HEK293 (cell line): ENCODE measurements around the gene AP5M1.

Experiments
- CTCF ChIA-PET: fragments of 350-600 bp; formaldehyde crosslinking; extraction: SDS; loops from one replicate; lab custom pipeline; 2021; ENCODE audit warnings: antibody characterized with exemption; lab: Yijun Ruan, JAX
- POLR2A ChIA-PET: fragments of 300-600 bp; formaldehyde crosslinking; extraction: SDS; loops from one replicate; lab custom pipeline; 2020; ENCODE audit warnings: antibody characterized with exemption, inconsistent platforms; lab: Yijun Ruan, JAX
- H3K27ac ChIP-seq: fragments of 200-500 bp; sonication (Bioruptor generic); 2 replicates; pipeline ENCODE4 v1.5.1; 2014; ENCODE audit warnings: low read depth, low read length, control low read depth, inconsistent platforms; ENCODE audit errors: extremely low read depth
- H3K36me3 ChIP-seq, 2 experiments: fragments of 200-500 bp in 1 of 2; sonication (Bioruptor generic) in 1 of 2; 1 replicate in 1 of 2; 2 replicates in 1 of 2; pipeline ENCODE4 v1.5.1; 2014 to 2017; ENCODE audit warnings: inconsistent platforms in 2 of 2, low read length in 2 of 2; ENCODE audit not compliant: control insufficient read depth in 2 of 2, insufficient read depth in 1 of 2
- H3K4me1 ChIP-seq: fragments of 200-500 bp; sonication (Bioruptor generic); 2 replicates; pipeline ENCODE4 v1.5.1; 2014; ENCODE audit warnings: mild to moderate bottlenecking, low read length, inconsistent platforms; ENCODE audit not compliant: control insufficient read depth, insufficient read depth
- H3K4me3 ChIP-seq: 2 replicates; pipeline ENCODE4 v1.5.1; 2011; ENCODE audit warnings: low read depth, mild to moderate bottlenecking, control low read depth, low read length, moderate library complexity
- H3K9me3 ChIP-seq: fragments of 200-500 bp; sonication (Bioruptor generic); 2 replicates; pipeline ENCODE4 v1.5.1; 2014; ENCODE audit warnings: low read depth, low read length, inconsistent platforms; ENCODE audit not compliant: control insufficient read depth, insufficient read depth
- CTCF ChIP-seq: fragments of 450-650 bp; formaldehyde crosslinking; IDR thresholded peaks from 2 replicates; pipeline ENCODE4 v1.5.1; 2016; ENCODE audit warnings: missing biosample characterization, missing genetic modification characterization
- GLI2 ChIP-seq: fragments of 450-650 bp; formaldehyde crosslinking; IDR thresholded peaks from 2 replicates; pipeline ENCODE4; 2017; ENCODE audit warnings: missing biosample characterization, missing genetic modification characterization, low read depth, borderline replicate concordance
- HOXC10 ChIP-seq: sonication (generic); formaldehyde crosslinking; IDR thresholded peaks from 2 replicates; pipeline ENCODE4 v1.8.1; 2023; ENCODE audit warnings: mild to moderate bottlenecking, missing genetic modification reagents
- KLF16 ChIP-seq: fragments of 450-650 bp; formaldehyde crosslinking; IDR thresholded peaks from 2 replicates; pipeline ENCODE4 v1.5.1; 2017; ENCODE audit warnings: missing biosample characterization, missing genetic modification characterization
- PRDM1 ChIP-seq: fragments of 450-650 bp; formaldehyde crosslinking; IDR thresholded peaks from 2 replicates; pipeline ENCODE4; 2016; ENCODE audit warnings: missing biosample characterization, missing genetic modification characterization
- SP2 ChIP-seq: fragments of 450-650 bp; formaldehyde crosslinking; IDR thresholded peaks from 2 replicates; pipeline ENCODE4 v1.5.1; 2016; ENCODE audit warnings: missing biosample characterization, missing genetic modification characterization
- ZBTB48 ChIP-seq: fragments of 450-650 bp; formaldehyde crosslinking; IDR thresholded peaks from 2 replicates; pipeline ENCODE4 v1.5.1; 2016; ENCODE audit warnings: missing biosample characterization, missing genetic modification characterization
- ZIC2 ChIP-seq: fragments of 450-650 bp; formaldehyde crosslinking; IDR thresholded peaks from 2 replicates; pipeline ENCODE4 v1.5.1; 2016; ENCODE audit warnings: missing biosample characterization, missing genetic modification characterization
- ZNF138 ChIP-seq: fragments of 450-650 bp; formaldehyde crosslinking; IDR thresholded peaks from 2 replicates; pipeline ENCODE4 v1.5.1; 2016; ENCODE audit warnings: missing biosample characterization, missing genetic modification characterization, borderline replicate concordance
- ZNF280C ChIP-seq: fragments of 450-650 bp; formaldehyde crosslinking; IDR thresholded peaks from 2 replicates; pipeline ENCODE4 v1.5.1; 2016; ENCODE audit warnings: missing biosample characterization, missing genetic modification characterization
- ZNF366 ChIP-seq: fragments of 450-650 bp; formaldehyde crosslinking; conservative IDR thresholded peaks from 2 replicates; pipeline ENCODE4 v1.5.1; 2016; ENCODE audit warnings: missing biosample characterization, missing genetic modification characterization
- ZNF558 ChIP-seq: fragments of 450-650 bp; formaldehyde crosslinking; IDR thresholded peaks from 2 replicates; pipeline ENCODE4 v1.5.1; 2016; ENCODE audit warnings: missing biosample characterization, missing genetic modification characterization
- ZNF571 ChIP-seq: fragments of 450-650 bp; formaldehyde crosslinking; IDR thresholded peaks from 2 replicates; pipeline ENCODE4 v1.5.0; 2017; ENCODE audit warnings: missing biosample characterization, missing genetic modification characterization
- ZNF585B ChIP-seq: fragments of 450-650 bp; formaldehyde crosslinking; IDR thresholded peaks from 2 replicates; pipeline ENCODE4 v1.5.1; 2016; ENCODE audit warnings: missing biosample characterization, missing genetic modification characterization
- ZNF830 ChIP-seq: fragments of 450-650 bp; IDR thresholded peaks from 2 replicates; pipeline ENCODE4 v1.5.0; 2018; ENCODE audit warnings: missing biosample characterization, missing genetic modification characterization, low read depth, mild to moderate bottlenecking, moderate library complexity
- ZSCAN4 ChIP-seq: fragments of 450-650 bp; formaldehyde crosslinking; IDR thresholded peaks from 2 replicates; pipeline ENCODE4 v1.5.1; 2017; ENCODE audit warnings: missing biosample characterization, missing genetic modification characterization
- TF ChIP-seq, protein P1 (sequence below): fragments of 450-650 bp; formaldehyde crosslinking; IDR thresholded peaks from 2 replicates; pipeline ENCODE4 v1.5.1; 2016; ENCODE audit warnings: missing biosample characterization, missing genetic modification characterization
- TF ChIP-seq, protein P2 (sequence below): fragments of 450-650 bp; formaldehyde crosslinking; IDR thresholded peaks from 2 replicates; pipeline ENCODE4 v1.5.1; 2017; ENCODE audit warnings: missing biosample characterization, missing genetic modification characterization

The AP5M1 gene

DNA sequence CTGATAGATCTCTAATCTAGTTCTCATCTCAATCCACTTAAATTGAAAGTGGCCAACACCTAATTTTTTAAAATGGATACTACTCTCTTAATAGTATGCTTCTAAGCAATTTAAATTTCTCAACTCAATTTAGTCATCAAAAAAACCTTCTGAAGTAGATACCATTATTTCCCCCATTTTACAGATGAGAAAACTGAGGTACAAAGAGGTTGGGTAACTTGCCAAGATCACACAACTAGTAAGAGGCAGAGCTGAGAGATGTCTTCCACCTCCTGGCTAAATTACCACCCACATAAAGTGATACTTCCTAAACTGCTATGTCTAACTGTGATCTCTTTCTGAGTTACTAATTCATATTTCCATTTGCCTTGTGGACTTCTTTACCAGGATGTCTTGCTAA, 6.7 kb upstream of the AP5M1 start:
- H3K36me3 ChIP-seq = no peaks in the 10 kb centered on the region
- peaks cover 7% of the 10 kb centered on the region for H3K4me1 ChIP-seq
- H3K9me3 ChIP-seq = no peaks in the 10 kb centered on the region
- POLR2A ChIA-PET = no interaction called here
- no peak for TF ChIP-seq ZSCAN4
- no peak overlapping the region for H3K27ac ChIP-seq
- H3K4me3 ChIP-seq = no peak overlapping the region
- CTCF ChIA-PET = no interaction called here

GRCh38 chr14:57266065-57266464, 2.7 kb upstream of the AP5M1 start:
- POLR2A ChIA-PET = no interaction called here
- H3K27ac ChIP-seq = no peak overlapping the region
- peaks cover 4% of the 10 kb centered on the region for H3K4me1 ChIP-seq
- H3K9me3 ChIP-seq = no peaks in the 10 kb centered on the region
- CTCF ChIA-PET = interaction anchor here (0.8 kb wide), 1 partner anchor 50 kb away, joined by 3 read pairs; no protein-coding TSS in a partner anchor
- H3K36me3 ChIP-seq = no peaks in the 10 kb centered on the region
- TF ChIP-seq PRDM1 (tag by site-specific recombination) (peak; percentile 70), ZIC2 (no peak)
- H3K4me3 ChIP-seq = no peak overlapping the region

DNA sequence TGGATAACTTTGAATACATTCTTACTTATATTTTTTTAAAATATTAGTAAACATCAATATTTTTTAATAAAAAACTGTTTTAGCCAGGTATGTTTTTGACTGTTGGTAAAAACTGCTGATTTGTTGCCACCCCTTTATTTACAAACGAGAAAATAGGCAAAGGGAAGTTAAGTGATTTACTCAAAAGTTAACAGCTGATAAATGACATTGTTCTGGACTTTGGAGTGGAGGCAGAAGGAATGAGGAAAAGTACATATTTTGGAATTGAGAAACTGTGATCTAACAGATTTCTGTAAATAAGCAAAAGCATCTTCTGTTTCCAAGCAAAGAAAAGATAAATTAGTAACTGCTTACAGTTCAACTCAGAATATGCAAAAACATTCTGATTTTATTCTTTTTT, 4.5 kb downstream of the AP5M1 start:
- ChIA-PET POLR2A (no interaction called here), CTCF (no interaction called here)
- no peak overlapping the region for H3K27ac ChIP-seq
- no peaks in the 10 kb centered on the region for H3K4me1 ChIP-seq
- no peak overlapping the region for H3K4me3 ChIP-seq
- no peaks in the 10 kb centered on the region for H3K9me3 ChIP-seq
- TF ChIP-seq ZNF280C (no peak), ZNF571 (tag by site-specific recombination) (no peak), SP2 (no peak), KLF16 (tag by site-specific recombination) (no peak), CTCF (tag by site-specific recombination) (no peak), ZNF366 (no peak)
- TF ChIP-seq, protein P1, sequence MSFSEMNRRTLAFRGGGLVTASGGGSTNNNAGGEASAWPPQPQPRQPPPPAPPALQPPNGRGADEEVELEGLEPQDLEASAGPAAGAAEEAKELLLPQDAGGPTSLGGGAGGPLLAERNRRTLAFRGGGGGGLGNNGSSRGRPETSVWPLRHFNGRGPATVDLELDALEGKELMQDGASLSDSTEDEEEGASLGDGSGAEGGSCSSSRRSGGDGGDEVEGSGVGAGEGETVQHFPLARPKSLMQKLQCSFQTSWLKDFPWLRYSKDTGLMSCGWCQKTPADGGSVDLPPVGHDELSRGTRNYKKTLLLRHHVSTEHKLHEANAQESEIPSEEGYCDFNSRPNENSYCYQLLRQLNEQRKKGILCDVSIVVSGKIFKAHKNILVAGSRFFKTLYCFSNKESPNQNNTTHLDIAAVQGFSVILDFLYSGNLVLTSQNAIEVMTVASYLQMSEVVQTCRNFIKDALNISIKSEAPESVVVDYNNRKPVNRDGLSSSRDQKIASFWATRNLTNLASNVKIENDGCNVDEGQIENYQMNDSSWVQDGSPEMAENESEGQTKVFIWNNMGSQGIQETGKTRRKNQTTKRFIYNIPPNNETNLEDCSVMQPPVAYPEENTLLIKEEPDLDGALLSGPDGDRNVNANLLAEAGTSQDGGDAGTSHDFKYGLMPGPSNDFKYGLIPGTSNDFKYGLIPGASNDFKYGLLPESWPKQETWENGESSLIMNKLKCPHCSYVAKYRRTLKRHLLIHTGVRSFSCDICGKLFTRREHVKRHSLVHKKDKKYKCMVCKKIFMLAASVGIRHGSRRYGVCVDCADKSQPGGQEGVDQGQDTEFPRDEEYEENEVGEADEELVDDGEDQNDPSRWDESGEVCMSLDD (tag by site-specific recombination) = no peak
- peaks cover 19 to 26% of the 10 kb centered on the region in 2 experiments for H3K36me3 ChIP-seq

DNA sequence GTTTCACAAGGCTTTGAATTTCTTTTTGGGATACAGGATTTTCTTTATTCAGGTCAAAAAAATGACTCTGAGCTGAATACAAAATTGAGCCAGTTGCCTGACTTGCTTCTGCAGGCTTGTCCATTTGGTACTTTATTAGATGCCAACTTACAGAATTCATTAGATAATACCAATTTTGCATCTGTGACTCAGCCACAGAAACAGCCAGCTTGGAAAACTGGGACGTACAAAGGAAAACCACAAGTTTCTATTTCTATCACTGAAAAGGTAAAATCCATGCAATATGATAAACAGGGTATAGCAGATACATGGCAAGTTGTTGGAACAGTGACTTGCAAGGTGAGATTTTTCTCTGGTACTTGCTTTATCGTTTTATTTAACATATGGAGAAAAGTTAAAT, 5.8 kb downstream of the AP5M1 start:
- Histone ChIP-seq H3K4me3 (no peak overlapping the region), H3K27ac (no peak overlapping the region), H3K36me3 (peaks cover 19 to 32% of the 10 kb centered on the region in 2 experiments), H3K9me3 (no peaks in the 10 kb centered on the region), H3K4me1 (no peaks in the 10 kb centered on the region)
- POLR2A ChIA-PET = no interaction called here
- CTCF ChIA-PET = no interaction called here
- no peak for TF ChIP-seq HOXC10 (CRISPR knock-in tag)
- TF ChIP-seq, protein P2, sequence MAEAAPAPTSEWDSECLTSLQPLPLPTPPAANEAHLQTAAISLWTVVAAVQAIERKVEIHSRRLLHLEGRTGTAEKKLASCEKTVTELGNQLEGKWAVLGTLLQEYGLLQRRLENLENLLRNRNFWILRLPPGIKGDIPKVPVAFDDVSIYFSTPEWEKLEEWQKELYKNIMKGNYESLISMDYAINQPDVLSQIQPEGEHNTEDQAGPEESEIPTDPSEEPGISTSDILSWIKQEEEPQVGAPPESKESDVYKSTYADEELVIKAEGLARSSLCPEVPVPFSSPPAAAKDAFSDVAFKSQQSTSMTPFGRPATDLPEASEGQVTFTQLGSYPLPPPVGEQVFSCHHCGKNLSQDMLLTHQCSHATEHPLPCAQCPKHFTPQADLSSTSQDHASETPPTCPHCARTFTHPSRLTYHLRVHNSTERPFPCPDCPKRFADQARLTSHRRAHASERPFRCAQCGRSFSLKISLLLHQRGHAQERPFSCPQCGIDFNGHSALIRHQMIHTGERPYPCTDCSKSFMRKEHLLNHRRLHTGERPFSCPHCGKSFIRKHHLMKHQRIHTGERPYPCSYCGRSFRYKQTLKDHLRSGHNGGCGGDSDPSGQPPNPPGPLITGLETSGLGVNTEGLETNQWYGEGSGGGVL (tag by site-specific recombination) = no peak
- no peak for TF ChIP-seq ZNF830 (tag by site-specific recombination)
- no peak for TF ChIP-seq ZNF585B (tag by site-specific recombination)
- no peak for TF ChIP-seq ZNF558 (tag by site-specific recombination)
- no peak for TF ChIP-seq ZBTB48 (tag by site-specific recombination)
- TF ChIP-seq GLI2 (tag by site-specific recombination) = no peak
- TF ChIP-seq ZNF138 (tag by site-specific recombination) = no peak
